Sigmoid colon (tissue), 4 donors: ENCODE data around the gene HDHD2.

Experiments
- POLR2A ChIP-seq, 2 donors: fragments of 450-650 bp; IDR thresholded peaks; one replicate each; pipeline ENCODE4 v1.6.1; 2016; ENCODE audit warnings: antibody characterized with exemption in 2 of 2, mild to moderate bottlenecking in 2 of 2, moderate library complexity in 2 of 2
- POLR2AphosphoS5 ChIP-seq, 4 donors: sonication (generic); formaldehyde crosslinking; IDR thresholded peaks; one replicate each; pipeline ENCODE4 v1.6.1; 2017; ENCODE audit warnings: antibody characterized with exemption in 4 of 4
- TF ChIP-seq, protein P1 (sequence below), 4 experiments: fragments of 450-650 bp in 3 of 4; fragments of 200-600 bp in 1 of 4; IDR thresholded peaks; one replicate each; pipeline ENCODE4 v1.5.1; 2016 to 2019; ENCODE audit warnings: antibody characterized with exemption in 4 of 4, mild to moderate bottlenecking in 3 of 4, moderate library complexity in 2 of 4

DNA sequence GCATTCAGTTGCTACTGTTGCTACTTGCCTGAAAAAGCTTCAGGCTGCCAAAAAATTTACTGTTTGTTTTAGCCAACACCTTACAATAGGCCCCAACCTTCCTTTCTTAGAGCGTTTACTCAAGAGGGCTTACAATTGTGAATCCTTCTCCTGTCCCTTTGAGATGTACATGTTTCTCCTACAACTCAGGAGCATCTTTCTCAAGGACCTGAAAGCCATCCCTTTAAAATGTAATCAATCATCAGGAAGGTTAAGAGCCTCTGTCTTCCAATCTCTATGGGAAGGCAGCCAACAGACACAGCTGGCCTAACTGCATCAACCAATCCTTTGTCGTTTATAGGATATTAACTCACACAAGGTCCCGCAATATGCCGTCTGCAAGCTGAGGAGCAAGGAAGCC is 29.2 kb upstream of the HDHD2 start:
- TF ChIP-seq POLR2AphosphoS5 (IDR thresholded peaks at IDR 0.05) (no peak), POLR2A (IDR thresholded peaks at IDR 0.05) (no peak)
- TF ChIP-seq, protein P1, sequence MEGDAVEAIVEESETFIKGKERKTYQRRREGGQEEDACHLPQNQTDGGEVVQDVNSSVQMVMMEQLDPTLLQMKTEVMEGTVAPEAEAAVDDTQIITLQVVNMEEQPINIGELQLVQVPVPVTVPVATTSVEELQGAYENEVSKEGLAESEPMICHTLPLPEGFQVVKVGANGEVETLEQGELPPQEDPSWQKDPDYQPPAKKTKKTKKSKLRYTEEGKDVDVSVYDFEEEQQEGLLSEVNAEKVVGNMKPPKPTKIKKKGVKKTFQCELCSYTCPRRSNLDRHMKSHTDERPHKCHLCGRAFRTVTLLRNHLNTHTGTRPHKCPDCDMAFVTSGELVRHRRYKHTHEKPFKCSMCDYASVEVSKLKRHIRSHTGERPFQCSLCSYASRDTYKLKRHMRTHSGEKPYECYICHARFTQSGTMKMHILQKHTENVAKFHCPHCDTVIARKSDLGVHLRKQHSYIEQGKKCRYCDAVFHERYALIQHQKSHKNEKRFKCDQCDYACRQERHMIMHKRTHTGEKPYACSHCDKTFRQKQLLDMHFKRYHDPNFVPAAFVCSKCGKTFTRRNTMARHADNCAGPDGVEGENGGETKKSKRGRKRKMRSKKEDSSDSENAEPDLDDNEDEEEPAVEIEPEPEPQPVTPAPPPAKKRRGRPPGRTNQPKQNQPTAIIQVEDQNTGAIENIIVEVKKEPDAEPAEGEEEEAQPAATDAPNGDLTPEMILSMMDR (IDR thresholded peaks at IDR 0.05): no peak
